Common myeloid progenitor, CD34-positive (primary cell): ENCODE data around the gene ONECUT3.

Experiments used
- CTCF ChIA-PET: fragments of 350-600 bp; sonication (Branson Sonifier 250); formaldehyde crosslinking; loops from one replicate; lab custom pipeline; 2021; ENCODE audit warnings: antibody characterized with exemption; lab: Charles Lee
- POLR2A ChIA-PET: fragments of 350-600 bp; sonication (Branson Sonifier 250); formaldehyde crosslinking; loops from one replicate; lab custom pipeline; 2021; ENCODE audit warnings: antibody characterized with exemption; lab: Charles Lee
- DNase-seq, 3 donors: peaks; one replicate each; pipeline versions ENCODE4 v3.0.0 to v3.0.0-alpha.2; 2013
- H3K27ac ChIP-seq, 2 experiments: 1 replicate in 1 of 2; 2 replicates in 1 of 2; pipeline ENCODE4 v1.7.0; 2013; ENCODE audit warnings: inconsistent platforms in 2 of 2, low read length in 2 of 2, mild to moderate bottlenecking in 2 of 2, low read depth in 1 of 2, moderate library complexity in 1 of 2; ENCODE audit not compliant: severe bottlenecking in 2 of 2, insufficient read depth in 1 of 2, poor library complexity in 1 of 2
- H3K27me3 ChIP-seq, 5 experiments: replicated peaks in 2 of 5; 1 replicate in 3 of 5; 2 replicates in 2 of 5; pipeline versions ENCODE4 v1.6.1 to v1.7.0; 2013; ENCODE audit warnings: low read length in 4 of 5, mild to moderate bottlenecking in 2 of 5, moderate library complexity in 2 of 5, inconsistent platforms in 1 of 5; ENCODE audit not compliant: insufficient read depth in 5 of 5, control insufficient read depth in 4 of 5
- H3K36me3 ChIP-seq, 4 experiments: 1 replicate in 2 of 4; 2 replicates in 2 of 4; pipeline versions ENCODE4 v1.6.1 to v1.7.0; 2013; ENCODE audit warnings: low read length in 3 of 4, control low read depth in 1 of 4, mild to moderate bottlenecking in 1 of 4; ENCODE audit not compliant: control insufficient read depth in 4 of 4, insufficient read depth in 4 of 4
- H3K4me1 ChIP-seq, 4 experiments: 1 replicate in 3 of 4; 2 replicates in 1 of 4; pipeline versions ENCODE4 v1.6.1 to v1.7.1; 2013; ENCODE audit warnings: low read length in 3 of 4, mild to moderate bottlenecking in 3 of 4, control low read depth in 1 of 4, inconsistent platforms in 1 of 4, moderate library complexity in 1 of 4; ENCODE audit not compliant: control insufficient read depth in 4 of 4, insufficient read depth in 4 of 4; ENCODE audit errors: control extremely low read depth in 1 of 4
- H3K4me3 ChIP-seq, 7 experiments: 1 replicate in 4 of 7; 2 replicates in 3 of 7; pipeline versions ENCODE4 v1.5.1 to v1.7.0; 2013; ENCODE audit warnings: mild to moderate bottlenecking in 7 of 7, low read length in 6 of 7, moderate library complexity in 6 of 7, inconsistent platforms in 2 of 7, low read depth in 2 of 7, control low read depth in 1 of 7; ENCODE audit not compliant: insufficient read depth in 4 of 7, control insufficient read depth in 1 of 7; ENCODE audit errors: extremely low read depth in 1 of 7
- H3K9me3 ChIP-seq, 5 experiments: 1 replicate in 4 of 5; 2 replicates in 1 of 5; pipeline versions ENCODE4 v1.6.1 to v1.7.1; 2013; ENCODE audit warnings: low read length in 4 of 5, mild to moderate bottlenecking in 2 of 5, inconsistent platforms in 1 of 5, low read depth in 1 of 5, moderate library complexity in 1 of 5; ENCODE audit not compliant: control insufficient read depth in 4 of 5, insufficient read depth in 2 of 5; ENCODE audit errors: control extremely low read depth in 1 of 5
- WGBS: methylation state at CpG from one replicate; pipeline ENCODE4 v1.1.5; 2013; ENCODE audit not compliant: insufficient coverage; 5-methylcytosine and 5-hydroxymethylcytosine counted together

The ONECUT3 gene

DNA sequence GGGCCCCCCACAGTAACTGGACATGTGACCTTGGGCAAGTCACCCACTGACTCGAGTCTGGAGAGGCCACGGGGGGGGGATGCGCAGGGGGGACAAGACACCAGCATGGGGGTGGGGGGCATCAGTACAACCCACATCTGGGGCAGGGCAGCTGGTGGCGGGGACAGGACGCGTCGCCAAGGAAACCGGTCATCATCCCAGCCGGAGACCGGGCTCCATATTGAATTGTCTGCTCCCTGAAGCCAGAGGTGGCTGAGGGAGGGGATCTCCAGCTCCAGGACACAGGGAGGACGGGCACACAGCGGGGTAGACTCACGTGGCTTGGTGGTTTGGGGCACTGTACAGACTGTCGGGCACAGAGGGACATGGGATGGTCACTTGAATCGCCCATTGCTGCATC, 11.4 kb downstream of the ONECUT3 start:
- ChIA-PET POLR2A (no interaction called here), CTCF (interaction anchor here (1.0 to 4.6 kb wide), 4 partner anchors 14 to 263 kb away, joined by 3 to 32 read pairs (median 4); no protein-coding TSS in a partner anchor)
- H3K4me1 ChIP-seq = peaks cover 0 to 8% (median 5%) of the 10 kb centered on the region in 4 experiments

DNA sequence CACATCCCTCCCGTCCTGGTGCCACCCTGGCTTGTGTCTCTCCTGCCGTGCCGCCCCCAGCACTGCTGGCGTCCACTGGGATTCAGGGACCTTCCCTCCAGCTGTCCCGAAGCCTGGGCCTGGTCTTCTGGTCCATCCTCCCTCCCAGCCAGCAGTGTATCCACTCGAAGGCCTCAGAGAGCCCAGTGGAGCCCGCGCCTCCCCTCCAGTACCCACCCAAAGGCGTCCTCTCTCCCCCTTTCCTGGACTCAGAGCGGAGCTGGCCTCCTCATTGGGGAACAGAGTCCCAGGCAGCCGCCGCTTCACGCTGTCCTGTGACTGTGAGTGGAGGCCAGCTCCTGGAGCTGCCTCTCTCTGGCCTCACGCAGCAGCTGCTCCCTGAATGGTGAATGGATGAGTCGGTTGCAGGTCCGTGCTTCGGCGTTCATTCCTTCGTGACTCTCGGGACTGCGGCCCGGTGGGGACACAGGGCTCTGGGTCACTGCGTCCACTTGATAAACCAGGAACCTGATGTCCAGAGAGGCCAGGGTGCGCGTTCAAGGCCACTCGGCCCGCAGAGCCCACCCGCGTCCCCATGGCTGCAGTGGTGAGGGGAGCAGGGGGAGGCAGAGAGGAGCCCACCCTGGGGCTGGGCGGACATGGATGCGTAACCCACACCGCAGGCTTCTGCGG, 12.1 kb downstream of the ONECUT3 start:
- Histone ChIP-seq H3K36me3 (no peaks in the 10 kb centered on the region), H3K27ac (no peak overlapping the region), H3K4me3 (no peak overlapping the region), H3K27me3 (peaks cover 0 to 100% (median 59%) of the 10 kb centered on the region in 5 experiments), H3K4me1 (peaks cover 0 to 8% (median 5%) of the 10 kb centered on the region in 4 experiments), H3K9me3 (peaks cover 0 to 8% (median 2%) of the 10 kb centered on the region in 5 experiments)
- ChIA-PET POLR2A (no interaction called here), CTCF (interaction anchor here (1.0 to 4.6 kb wide), 6 partner anchors 14 to 264 kb away, joined by 3 to 32 read pairs (median 4); no protein-coding TSS in a partner anchor)
- no peak for DNase-seq
- WGBS = 8% methylated on average over 25 of the region's 33 CpGs

More for the DNA sequence above, 11.4 kb downstream of the ONECUT3 start:
- Histone ChIP-seq H3K27ac (no peak overlapping the region), H3K9me3 (peaks cover 0 to 6% (median 0%) of the 10 kb centered on the region in 5 experiments), H3K36me3 (no peaks in the 10 kb centered on the region), H3K27me3 (peaks cover 0 to 100% (median 62%) of the 10 kb centered on the region in 5 experiments), H3K4me3 (no peak overlapping the region)
- WGBS = 5% methylated on average over 11 of the region's 15 CpGs
- DNase-seq = no peak

- DNase-seq = no peak
- Histone ChIP-seq H3K27ac (no peak overlapping the region), H3K9me3 (peaks cover 2 to 16% (median 9%) of the 10 kb centered on the region in 5 experiments), H3K27me3 (peaks cover 0 to 100% (median 61%) of the 10 kb centered on the region in 5 experiments), H3K36me3 (no peaks in the 10 kb centered on the region), H3K4me3 (no peak overlapping the region), H3K4me1 (peaks cover 0 to 8% (median 5%) of the 10 kb centered on the region in 4 experiments)
- ChIA-PET POLR2A (no interaction called here), CTCF (interaction anchor here (0.9 to 4.6 kb wide), 10 partner anchors 13 to 265 kb away, joined by 3 to 32 read pairs (median 4); no protein-coding TSS in a partner anchor)
- 5% methylated on average over 17 of the region's 38 CpGs for WGBS
These were observed 12.8 kb downstream of the ONECUT3 start for GRCh38 chr19:1765904-1766799.

DNA sequence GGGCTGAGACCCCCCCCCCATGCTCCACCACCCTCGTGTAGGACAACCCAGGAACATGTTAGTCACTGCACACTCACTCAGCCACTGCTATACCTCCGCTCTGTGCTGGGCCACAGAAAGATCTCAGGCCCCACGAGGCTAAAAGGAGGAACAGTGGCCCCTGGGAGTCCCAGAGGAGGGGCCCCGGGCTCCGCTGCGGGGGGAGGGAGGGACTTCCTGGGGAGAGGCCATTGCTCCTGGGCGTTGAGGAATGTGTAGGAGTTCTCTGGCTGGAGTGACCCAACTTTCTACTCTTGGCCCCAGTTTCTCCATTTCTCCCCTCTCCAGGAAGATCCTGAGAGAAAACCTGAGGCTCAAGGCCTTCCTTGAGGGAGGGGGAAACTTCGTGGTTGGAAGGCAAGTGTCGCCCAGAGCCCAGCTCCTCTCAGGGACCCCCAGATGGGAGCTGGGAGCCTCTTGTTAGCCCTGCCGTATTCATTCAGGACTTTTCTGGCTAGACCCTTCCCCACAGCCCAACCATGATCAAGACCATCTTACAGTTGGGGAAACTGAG, 13.6 kb downstream of the ONECUT3 start:
- ChIA-PET POLR2A (no interaction called here), CTCF (interaction anchor here (0.9 to 4.6 kb wide), 6 partner anchors 15 to 144 kb away, joined by 3 to 32 read pairs (median 4); no protein-coding TSS in a partner anchor)
- Histone ChIP-seq H3K36me3 (no peaks in the 10 kb centered on the region), H3K4me3 (no peak overlapping the region), H3K9me3 (peaks cover 2 to 21% (median 15%) of the 10 kb centered on the region in 5 experiments), H3K27me3 (peaks cover 0 to 99% (median 54%) of the 10 kb centered on the region in 5 experiments), H3K4me1 (peaks cover 0 to 8% (median 5%) of the 10 kb centered on the region in 4 experiments), H3K27ac (no peak overlapping the region)
- no peak for DNase-seq
- 8% methylated on average over 4 of the region's 10 CpGs for WGBS

DNA sequence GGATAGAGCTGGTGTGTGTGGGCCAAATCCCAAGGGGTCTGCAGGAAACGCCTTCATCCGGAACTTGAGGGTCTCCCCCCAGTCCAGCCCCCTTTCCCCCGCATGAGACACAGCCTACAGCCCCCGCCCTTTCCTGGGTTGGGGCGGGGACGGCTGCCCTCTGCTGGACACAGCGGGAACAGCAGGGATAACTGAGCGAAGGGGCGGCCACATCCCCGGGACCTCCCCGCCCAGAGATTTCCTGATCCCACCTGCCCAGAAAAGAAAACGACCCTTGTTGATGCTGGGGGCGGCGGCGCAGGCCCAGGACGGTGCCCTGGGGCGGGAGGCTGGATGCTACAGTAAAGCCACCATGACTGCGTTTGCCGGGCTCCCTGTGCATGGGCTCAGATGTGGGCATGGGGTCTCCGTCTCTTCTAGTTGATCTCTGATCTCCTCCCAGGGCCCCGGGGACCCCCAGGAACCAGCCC, 14.2 kb downstream of the ONECUT3 start:
- POLR2A ChIA-PET = no interaction called here

DNA sequence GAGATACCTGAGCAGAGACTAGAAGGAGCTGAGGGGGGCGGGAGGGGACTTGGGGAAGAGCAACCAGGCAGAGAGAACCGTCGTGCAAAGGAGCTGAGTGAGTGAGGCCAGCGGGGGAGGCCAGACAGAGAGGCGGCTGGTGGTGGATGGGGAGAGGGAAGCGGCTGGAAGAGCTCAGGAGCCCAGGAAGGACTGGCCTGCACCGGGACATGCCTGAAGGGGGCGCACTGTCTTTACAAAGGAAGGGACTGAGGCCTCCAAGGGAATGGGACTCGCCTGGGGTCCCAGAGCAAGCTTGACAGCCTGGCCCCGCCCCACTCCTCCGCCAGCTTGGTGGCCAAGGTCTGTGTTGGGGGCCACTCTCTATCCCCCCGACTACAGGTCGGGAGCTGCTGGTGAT, 14.9 kb downstream of the ONECUT3 start:
- 15% methylated on average over 11 of the region's 13 CpGs for WGBS
- no peaks in the 10 kb centered on the region for H3K36me3 ChIP-seq
- no peak for DNase-seq
- no peak overlapping the region for H3K27ac ChIP-seq
- peaks cover 0 to 97% (median 53%) of the 10 kb centered on the region in 5 experiments for H3K27me3 ChIP-seq
- no peak overlapping the region for H3K4me3 ChIP-seq
- CTCF ChIA-PET = interaction anchor here (0.5 to 4.6 kb wide), 10 partner anchors 12 to 177 kb away, joined by 3 to 32 read pairs (median 4); no protein-coding TSS in a partner anchor
- H3K4me1 ChIP-seq = peaks cover 0 to 8% (median 5%) of the 10 kb centered on the region in 4 experiments
- POLR2A ChIA-PET = interaction anchor here (0.9 kb wide), 1 partner anchor 95 kb away, joined by 3 read pairs; no protein-coding TSS in a partner anchor
- peaks cover 2 to 21% (median 15%) of the 10 kb centered on the region in 5 experiments for H3K9me3 ChIP-seq

More for the DNA sequence above, 14.2 kb downstream of the ONECUT3 start:
- Histone ChIP-seq H3K4me1 (peaks cover 0 to 8% (median 5%) of the 10 kb centered on the region in 4 experiments), H3K9me3 (peaks cover 2 to 21% (median 15%) of the 10 kb centered on the region in 5 experiments), H3K4me3 (no peak overlapping the region), H3K36me3 (no peaks in the 10 kb centered on the region), H3K27me3 (peaks cover 0 to 99% (median 56%) of the 10 kb centered on the region in 5 experiments), H3K27ac (no peak overlapping the region)
- CTCF ChIA-PET = interaction anchor here (0.9 to 4.6 kb wide), 7 partner anchors 16 to 144 kb away, joined by 3 to 32 read pairs (median 4); no protein-coding TSS in a partner anchor
- WGBS = 0% methylated on average over 14 of the region's 21 CpGs
- peak in 1 of 3 donors; percentile 49 for DNase-seq
